ENCODE data around the gene AKT2. TPM values are rescaled to one million over a fixed set of nuclear protein-coding genes. Genes with fewer than 3 reads are reported as not detected.

AKT2 gene
- total and polyA plus RNA-seq, 12 donors, result 49.2 to 195 (median 113) TPM

- Histone ChIP-seq H3K9me3 (replicated peaks in 1 of 3) (no peaks in the 10 kb centered on the region), H3K36me3 (replicated peaks in 1 of 2) (peaks cover 0 to 20% of the 10 kb centered on the region in 2 donors), H3K4me3 (no peak overlapping the region), H3K27me3 (peaks cover under 1% of the 10 kb centered on the region), H3K27ac (no peak overlapping the region), H3K4me1 (replicated peaks in 1 of 2) (no peaks in the 10 kb centered on the region)
- 93 to 97% (median 96%) methylated on average over 4 to 5 of the region's 5 CpGs for WGBS, 4 donors
- intact Hi-C loops (cut with DNase I), result loop anchor here in 1 of 2 donors (10.0 kb wide), 1 partner anchor 66 kb away; no protein-coding TSS in a partner anchor
- TF ChIP-seq POLR2A (IDR thresholded peaks at IDR 0.05) (no peak), CTCF (IDR thresholded peaks at IDR 0.05) (no peak)
- no peak for DNase-seq
These were observed 74.3 kb downstream of the AKT2 start for GRCh38 chr19:40210889-40211288.

GRCh38 chr19:40208602-40209001 lies 76.5 kb downstream of the AKT2 start:
- Histone ChIP-seq H3K4me3 (no peak overlapping the region), H3K9me3 (replicated peaks in 1 of 3) (no peaks in the 10 kb centered on the region), H3K27ac (no peak overlapping the region), H3K27me3 (no peaks in the 10 kb centered on the region), H3K4me1 (replicated peaks in 1 of 2) (no peaks in the 10 kb centered on the region), H3K36me3 (replicated peaks in 1 of 2) (peaks cover 0 to 22% of the 10 kb centered on the region in 2 donors)
- WGBS, 4 donors, result 97 to 98% (median 98%) methylated on average over 5 of the region's 5 CpGs
- DNase-seq, result no peak
- intact Hi-C loops (cut with DNase I), result no loop called here
- TF ChIP-seq POLR2A (IDR thresholded peaks at IDR 0.05), result no peak
- no peak for TF ChIP-seq CTCF (IDR thresholded peaks at IDR 0.05)

- Histone ChIP-seq H3K36me3 (replicated peaks in 1 of 2) (peaks cover 0 to 36% of the 10 kb centered on the region in 2 donors), H3K4me3 (no peak overlapping the region), H3K9me3 (replicated peaks in 1 of 3) (no peaks in the 10 kb centered on the region), H3K27ac (no peak overlapping the region), H3K4me1 (replicated peaks in 1 of 2) (no peaks in the 10 kb centered on the region), H3K27me3 (no peaks in the 10 kb centered on the region)
- intact Hi-C loops (cut with DNase I), result no loop called here
- TF ChIP-seq CTCF (IDR thresholded peaks at IDR 0.05) (no peak), POLR2A (IDR thresholded peaks at IDR 0.05) (no peak)
- no peak for DNase-seq
- 94 to 97% (median 96%) methylated on average over 17 to 21 of the region's 21 CpGs for WGBS, 4 donors
These were observed 79.4 kb downstream of the AKT2 start for GRCh38 chr19:40205760-40206159.

- no peaks in the 10 kb centered on the region for H3K4me1 ChIP-seq (replicated peaks in 1 of 2)
- no peak overlapping the region for H3K27ac ChIP-seq
- 91 to 98% (median 97%) methylated on average over 14 to 16 of the region's 16 CpGs for WGBS, 4 donors
- no peaks in the 10 kb centered on the region for H3K27me3 ChIP-seq
- TF ChIP-seq CTCF (IDR thresholded peaks at IDR 0.05) (no peak), POLR2A (IDR thresholded peaks at IDR 0.05) (no peak)
- no peak overlapping the region for H3K4me3 ChIP-seq
- intact Hi-C loops (cut with DNase I), result no loop called here
- H3K9me3 ChIP-seq (replicated peaks in 1 of 3), result no peaks in the 10 kb centered on the region
- DNase-seq, result no peak
- peaks cover 0 to 25% of the 10 kb centered on the region in 2 donors for H3K36me3 ChIP-seq (replicated peaks in 1 of 2)
These were observed 80.8 kb downstream of the AKT2 start for GRCh38 chr19:40204381-40204780.

Data from adrenal gland (tissue), 12 donors.